ACC112 (cell line): ENCODE results near the gene CDH4.

Experiments used
- H2AFZ ChIP-seq: fragments of 200-600 bp; sonication (generic); one replicate; pipeline ENCODE4 v1.6.0; 2017; ENCODE audit warnings: antibody characterized with exemption, low read length; ENCODE audit not compliant: unreplicated experiment
- H3K27ac ChIP-seq: fragments of 200-600 bp; sonication (generic); 2 replicates; pipeline ENCODE4 v1.5.1; 2014; ENCODE audit warnings: low read depth, mild to moderate bottlenecking, antibody characterized with exemption, low read length, moderate library complexity
- H3K27me3 ChIP-seq: fragments of 200-600 bp; sonication (generic); 2 replicates; pipeline ENCODE4 v1.6.1; 2014; ENCODE audit warnings: mild to moderate bottlenecking, antibody characterized with exemption, low read length, moderate library complexity, mixed read lengths; ENCODE audit not compliant: insufficient read depth
- H3K36me3 ChIP-seq: fragments of 200-600 bp; sonication (generic); 2 replicates; pipeline ENCODE4 v1.6.1; 2016; ENCODE audit warnings: mild to moderate bottlenecking, antibody characterized with exemption, low read length, moderate library complexity, mixed read lengths; ENCODE audit not compliant: insufficient read depth
- H3K4me1 ChIP-seq: fragments of 200-600 bp; sonication (generic); one replicate; pipeline ENCODE4 v1.6.1; 2016; ENCODE audit warnings: low read length, mixed read lengths; ENCODE audit not compliant: insufficient read depth, unreplicated experiment, control insufficient read depth
- H3K4me3 ChIP-seq: fragments of 200-600 bp; sonication (generic); 2 replicates; pipeline ENCODE4 v1.5.1; 2014; ENCODE audit warnings: mild to moderate bottlenecking, low read depth, low read length
- H3K79me2 ChIP-seq: fragments of 200-600 bp; sonication (generic); one replicate; pipeline ENCODE4 v1.6.0; 2016; ENCODE audit warnings: low read length; ENCODE audit not compliant: control insufficient read depth, unreplicated experiment, insufficient read depth

CDH4 gene

GRCh38 chr20:61925555-61926252 lies 673.6 kb downstream of the CDH4 start:
- Histone ChIP-seq H3K27me3 (no peaks in the 10 kb centered on the region), H3K4me3 (peak overlapping the region; percentile 35; the same call in 1 of the 2 replicates), H3K79me2 (no peaks in the 10 kb centered on the region), H3K36me3 (no peaks in the 10 kb centered on the region), H3K27ac (peak overlapping the region; percentile 74), H3K4me1 (peaks cover 9% of the 10 kb centered on the region), H2AFZ (no peak overlapping the region)

DNA sequence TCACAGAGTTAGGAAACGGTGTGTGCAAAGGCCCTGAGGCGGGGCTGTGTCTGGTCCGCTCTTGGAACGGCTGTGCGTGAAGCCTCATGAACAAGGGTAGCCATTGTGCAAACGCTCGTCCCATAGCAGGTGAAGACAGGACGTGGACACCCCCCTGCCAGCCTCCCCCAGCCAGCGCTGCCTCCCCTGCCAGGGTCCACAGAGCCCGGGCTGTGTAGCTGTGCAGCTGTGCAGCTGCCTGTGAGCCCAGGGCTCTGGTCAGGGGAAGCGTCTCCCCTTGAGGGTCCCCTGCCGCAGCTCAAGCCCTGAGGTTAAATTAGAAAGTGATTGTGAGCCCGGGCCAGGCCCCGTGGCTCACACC lies 674.2 kb downstream of the CDH4 start:
- Histone ChIP-seq H3K36me3 (no peaks in the 10 kb centered on the region), H3K79me2 (no peaks in the 10 kb centered on the region), H3K27me3 (no peaks in the 10 kb centered on the region), H3K4me1 (peaks cover 9% of the 10 kb centered on the region), H2AFZ (no peak overlapping the region), H3K27ac (peak overlapping the region; percentile 74; the same call in 1 of the 2 replicates), H3K4me3 (no peak overlapping the region)

- H3K27ac ChIP-seq, result no peak overlapping the region
- H3K79me2 ChIP-seq, result no peaks in the 10 kb centered on the region
- H3K4me3 ChIP-seq, result no peak overlapping the region
- H2AFZ ChIP-seq, result no peak overlapping the region
- H3K27me3 ChIP-seq, result no peaks in the 10 kb centered on the region
- no peaks in the 10 kb centered on the region for H3K36me3 ChIP-seq
- H3K4me1 ChIP-seq, result peaks cover 9% of the 10 kb centered on the region
These were observed 674.7 kb downstream of the CDH4 start for GRCh38 chr20:61926796-61927192.

GRCh38 chr20:61927193-61927825 lies 675.2 kb downstream of the CDH4 start:
- Histone ChIP-seq H3K79me2 (no peaks in the 10 kb centered on the region), H3K4me3 (no peak overlapping the region), H3K4me1 (peaks cover 9% of the 10 kb centered on the region), H2AFZ (no peak overlapping the region), H3K36me3 (no peaks in the 10 kb centered on the region), H3K27ac (no peak overlapping the region), H3K27me3 (no peaks in the 10 kb centered on the region)

GRCh38 chr20:61927826-61928541 lies 675.9 kb downstream of the CDH4 start:
- no peaks in the 10 kb centered on the region for H3K27me3 ChIP-seq
- H3K27ac ChIP-seq, result no peak overlapping the region
- H3K79me2 ChIP-seq, result no peaks in the 10 kb centered on the region
- no peak overlapping the region for H3K4me3 ChIP-seq
- no peaks in the 10 kb centered on the region for H3K36me3 ChIP-seq
- no peak overlapping the region for H2AFZ ChIP-seq
- H3K4me1 ChIP-seq, result peaks cover 9% of the 10 kb centered on the region

- Histone ChIP-seq H3K79me2 (no peaks in the 10 kb centered on the region), H3K27ac (no peak overlapping the region), H3K4me1 (peaks cover 9% of the 10 kb centered on the region), H2AFZ (no peak overlapping the region), H3K4me3 (no peak overlapping the region), H3K27me3 (no peaks in the 10 kb centered on the region), H3K36me3 (no peaks in the 10 kb centered on the region)
These were observed 677.5 kb downstream of the CDH4 start for GRCh38 chr20:61929561-61929960.

DNA sequence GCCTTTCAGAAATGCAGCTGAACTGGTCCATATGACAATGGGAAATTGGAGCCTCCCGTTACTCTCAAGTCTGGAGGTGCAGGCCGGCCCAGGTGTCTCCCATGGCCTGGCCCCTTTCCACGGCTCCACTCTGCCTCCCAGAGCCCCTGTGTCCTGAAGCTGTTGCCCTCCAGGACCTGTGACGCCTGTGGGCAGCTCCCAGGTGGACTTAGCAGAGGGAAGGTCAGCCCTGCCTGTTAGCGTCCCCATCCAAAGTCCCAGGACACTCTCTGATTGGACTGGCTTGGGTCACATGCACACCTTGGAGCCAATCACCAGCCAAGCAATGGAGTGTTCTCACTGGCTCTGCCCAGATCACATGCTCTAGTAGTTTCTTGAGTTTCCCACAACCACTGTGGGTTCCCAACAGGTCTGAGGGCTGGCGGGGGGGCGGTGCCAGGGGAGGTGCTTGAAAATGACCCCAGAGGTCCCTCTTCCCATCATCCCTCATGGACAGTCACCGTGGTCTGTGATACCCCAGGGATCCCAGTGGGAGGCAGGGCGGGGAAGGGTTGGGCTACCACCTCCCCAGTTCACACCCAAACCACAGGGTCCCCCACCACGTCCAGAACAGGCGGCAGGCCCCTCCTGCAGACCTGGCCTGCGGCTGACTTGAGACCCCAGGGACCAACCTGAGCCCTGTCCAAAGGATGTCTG lies 678.1 kb downstream of the CDH4 start:
- no peak overlapping the region for H3K27ac ChIP-seq
- H3K27me3 ChIP-seq, result no peaks in the 10 kb centered on the region
- H2AFZ ChIP-seq, result no peak overlapping the region
- H3K36me3 ChIP-seq, result no peaks in the 10 kb centered on the region
- peaks cover 9% of the 10 kb centered on the region for H3K4me1 ChIP-seq
- H3K79me2 ChIP-seq, result no peaks in the 10 kb centered on the region
- no peak overlapping the region for H3K4me3 ChIP-seq

DNA sequence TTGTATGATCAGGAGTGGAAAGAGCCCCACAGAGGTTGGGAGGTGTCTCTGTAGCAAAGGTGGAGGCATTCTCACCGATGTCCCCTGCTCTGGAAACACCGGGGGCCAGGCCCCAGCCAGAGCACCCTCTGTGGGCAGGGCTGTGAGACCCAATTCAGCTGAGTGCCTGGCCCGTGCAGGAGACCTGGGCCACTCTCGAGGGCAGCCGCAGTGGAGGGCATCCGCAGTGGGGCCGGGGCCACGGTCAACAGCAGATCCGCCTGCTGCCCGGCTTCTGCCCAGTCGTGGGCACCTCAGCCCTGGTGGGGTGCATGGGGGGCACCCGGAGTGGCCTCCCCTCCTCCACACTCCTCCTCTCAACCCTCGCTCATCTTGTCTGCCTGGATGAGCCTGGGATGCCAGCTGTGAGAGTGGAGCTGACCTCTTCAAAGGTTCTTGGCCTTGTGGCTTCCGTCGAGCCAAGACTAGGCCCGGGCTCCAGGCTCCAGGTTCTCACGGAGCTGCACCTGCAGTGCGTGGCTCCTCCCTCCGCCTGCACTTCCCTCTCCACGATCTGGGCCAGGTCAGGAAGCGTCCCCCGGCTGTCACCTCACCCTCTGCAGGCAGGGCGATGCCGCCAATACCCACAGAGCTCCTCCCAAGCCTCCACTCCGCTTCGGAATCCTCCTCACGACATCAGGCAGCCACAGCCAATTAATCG lies 678.9 kb downstream of the CDH4 start:
- Histone ChIP-seq H2AFZ (no peak overlapping the region), H3K4me3 (no peak overlapping the region), H3K36me3 (no peaks in the 10 kb centered on the region), H3K4me1 (peaks cover 4% of the 10 kb centered on the region), H3K27me3 (no peaks in the 10 kb centered on the region), H3K27ac (no peak overlapping the region), H3K79me2 (no peaks in the 10 kb centered on the region)

DNA sequence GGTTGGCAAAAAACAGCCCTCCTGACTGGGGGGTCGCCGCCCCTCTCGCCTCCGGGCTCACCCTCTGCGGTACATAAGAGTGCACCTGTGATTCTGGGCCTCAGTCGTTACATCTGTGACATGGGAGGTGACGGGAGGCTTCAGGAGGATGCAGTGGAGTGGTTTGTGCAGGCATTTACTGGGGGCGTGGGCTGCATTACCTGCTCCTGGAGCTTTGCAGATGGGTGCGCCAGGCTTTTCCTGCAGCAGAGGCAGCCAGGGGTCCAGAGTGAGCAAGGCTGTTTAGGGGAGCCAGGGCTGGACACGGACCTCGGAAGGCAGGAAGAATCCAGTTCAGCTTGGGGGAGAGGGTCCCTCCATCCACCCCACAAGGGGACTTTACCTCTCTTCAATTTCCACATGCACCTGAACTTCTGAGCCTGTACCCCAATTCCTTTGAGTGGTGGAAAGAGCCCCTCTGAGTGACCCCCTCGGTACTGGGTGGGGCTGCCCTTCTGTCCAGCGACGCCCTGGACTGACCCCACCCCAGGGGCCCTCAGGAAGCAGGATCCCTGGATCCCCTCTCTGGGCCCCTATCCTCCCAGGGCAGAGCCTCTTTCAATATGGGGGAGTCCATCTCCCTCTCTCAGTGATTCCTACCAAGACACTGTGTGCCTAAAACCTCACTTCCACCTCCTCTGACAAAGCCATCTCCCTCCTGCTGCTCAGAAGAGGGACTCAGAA lies 679.6 kb downstream of the CDH4 start:
- Histone ChIP-seq H3K27me3 (no peaks in the 10 kb centered on the region), H3K79me2 (no peaks in the 10 kb centered on the region), H3K36me3 (no peaks in the 10 kb centered on the region), H3K4me3 (no peak overlapping the region), H2AFZ (no peak overlapping the region), H3K4me1 (no peaks in the 10 kb centered on the region), H3K27ac (no peak overlapping the region)

DNA sequence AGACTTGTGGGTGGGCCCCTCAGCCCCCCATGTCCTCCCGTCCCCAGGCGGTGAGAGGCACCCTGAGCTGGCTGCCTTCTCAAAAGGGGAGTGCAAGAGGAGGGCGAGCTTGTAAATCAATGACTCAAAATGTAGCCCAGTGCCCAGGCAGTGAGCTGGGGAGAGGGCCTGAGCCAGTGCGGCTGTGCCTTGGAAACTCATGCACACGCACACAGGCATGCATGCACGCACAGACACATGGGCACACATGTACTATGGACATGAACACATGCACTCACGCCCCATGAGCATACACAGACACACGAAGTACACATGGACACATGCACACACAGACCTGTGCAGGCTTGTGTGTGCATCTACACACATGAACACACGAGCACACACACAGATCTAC lies 680.1 kb downstream of the CDH4 start:
- Histone ChIP-seq H3K27me3 (no peaks in the 10 kb centered on the region), H3K27ac (no peak overlapping the region), H3K4me1 (no peaks in the 10 kb centered on the region)

More for the DNA sequence above, 680.1 kb downstream of the CDH4 start:
- Histone ChIP-seq H3K4me3 (no peak overlapping the region), H2AFZ (no peak overlapping the region), H3K36me3 (no peaks in the 10 kb centered on the region), H3K79me2 (no peaks in the 10 kb centered on the region)
